Motor neuron (in vitro differentiated cells): ENCODE data around the gene RREB1. TPM values are rescaled to one million over a fixed set of nuclear protein-coding genes. Genes with fewer than 3 reads are reported as not detected.

Experiments used
- ATAC-seq, 8 experiments: fragments of 200-7000 bp; cut with Tn5 transposase; replicated peaks in 6 of 8; 2 replicates each; pipeline ENCODE4 v1.8.0; 2021; ENCODE audit warnings: mild to moderate bottlenecking in 8 of 8, moderate library complexity in 8 of 8
- H3K27ac ChIP-seq, 2 donors: fragments of 250-450 bp; sonication (Bioruptor Pico); 2 replicates each; pipeline ENCODE4 v1.9.0; 2021; ENCODE audit warnings: antibody characterized with exemption in 2 of 2, mild to moderate bottlenecking in 2 of 2, moderate library complexity in 1 of 2
- H3K4me1 ChIP-seq, 2 donors: fragments of 250-450 bp; sonication (Bioruptor Pico); replicated peaks in 1 of 2; 2 replicates each; pipeline ENCODE4 v1.6.1; 2021; ENCODE audit warnings: antibody characterized with exemption in 2 of 2, mild to moderate bottlenecking in 2 of 2, moderate library complexity in 1 of 2
- H3K4me3 ChIP-seq, 5 donors: fragments of 250-450 bp; sonication (Bioruptor Pico); 2 replicates each; pipeline ENCODE4 v1.9.0; 2021; ENCODE audit warnings: antibody characterized with exemption in 5 of 5, mild to moderate bottlenecking in 5 of 5, moderate library complexity in 4 of 5
- WGBS, 10 experiments: fragments of 450-650 bp; shearing (Covaris generic); methylation state at CpG; one replicate each; pipeline ENCODE4 v1.0.0; 2022; 5-methylcytosine and 5-hydroxymethylcytosine counted together
- in situ Hi-C, 9 experiments: fragments of 400-800 bp; cut with MboI; loops; one replicate each; pipeline ENCODE4 v1.15.0; 2021; ENCODE audit warnings: low sequenced_read_pairs in 9 of 9, low pct_unique_long_range_greater_than_20kb in 2 of 9; ENCODE audit not compliant: unreplicated experiment in 9 of 9
- total RNA-seq, 8 experiments: library from RNA; unstranded; fragments of 300-600 nt; gene quantifications; 2 replicates each; pipeline versions ENCODE4 v1.2.3 to v1.2.4, GENCODE V29; 2022

RREB1 gene
- total RNA-seq, 8 experiments from 2014 or later, result 2.5 to 32.3 (median 6.1) TPM

DNA sequence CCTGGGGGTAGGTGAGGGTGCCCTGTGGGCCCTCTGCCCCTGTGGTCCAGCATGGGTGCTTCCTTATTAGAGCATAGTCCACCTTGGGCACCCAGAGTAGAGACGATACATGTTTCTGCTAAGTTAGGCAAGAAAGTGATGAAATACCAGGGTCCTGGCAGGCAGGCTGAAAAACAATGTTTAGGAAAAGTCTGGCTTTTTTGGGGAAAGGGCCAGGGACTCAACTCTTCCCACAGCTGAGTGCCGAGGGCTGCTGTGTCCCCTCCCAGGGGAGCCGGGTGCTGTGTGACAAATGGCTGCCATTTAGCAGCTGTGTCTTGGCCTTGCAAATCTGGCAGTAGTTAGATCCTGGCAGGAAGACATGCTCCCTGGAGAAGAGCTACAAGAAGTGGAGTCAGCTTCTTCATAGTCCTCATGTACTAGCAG, 61.5 kb downstream of the RREB1 start:
- in situ Hi-C loops, result no loop called here
- peak in 3 of 8 experiments; percentile 17 to 35 (median 24) for ATAC-seq
- WGBS, 10 experiments, result 80 to 90% methylated on average over 2 of the region's 3 CpGs; no CpG with 5 or more reads in 8 of the 10 experiments
- no peak overlapping the region for H3K4me3 ChIP-seq
- H3K4me1 ChIP-seq, result peaks cover 19 to 33% of the 10 kb centered on the region in 2 donors
- no peak overlapping the region for H3K27ac ChIP-seq

DNA sequence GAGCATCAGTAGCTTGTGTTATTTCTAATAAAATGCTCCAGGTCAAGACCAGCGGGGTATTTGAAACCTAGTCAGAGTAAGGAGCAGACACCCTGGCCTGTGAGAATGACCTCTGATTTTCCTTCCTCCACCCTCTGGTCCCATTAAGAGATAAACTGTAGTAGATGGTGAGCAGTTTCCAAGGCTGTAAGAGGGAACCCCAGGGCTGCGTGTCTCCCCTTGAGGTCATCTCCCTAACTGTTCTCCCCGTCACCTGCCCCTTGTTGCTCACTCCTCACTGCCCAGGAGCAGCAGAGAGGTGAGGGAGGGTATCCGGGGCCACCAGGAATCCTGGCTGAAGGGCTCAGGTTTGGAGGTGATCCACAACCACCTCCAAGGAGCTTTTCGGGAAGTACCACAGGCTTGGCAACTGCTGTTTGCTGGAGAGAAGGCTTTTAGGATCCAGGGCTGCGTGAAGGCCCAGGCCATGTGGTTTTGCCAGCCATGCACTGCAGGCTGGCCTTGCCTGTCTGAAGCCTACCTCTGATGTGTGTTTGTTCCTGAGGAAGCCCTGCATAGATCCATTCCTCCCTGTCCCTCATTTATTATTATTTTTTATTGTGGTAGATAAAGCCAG, 62.5 kb downstream of the RREB1 start:
- WGBS, 10 experiments, result 90 to 100% (median 100%) methylated on average over 1 to 4 of the region's 6 CpGs; no CpG with 5 or more reads in 4 of the 10 experiments
- peak in 1 of 8 experiments; percentile 32 for ATAC-seq
- peaks cover 19 to 25% of the 10 kb centered on the region in 2 donors for H3K4me1 ChIP-seq
- H3K27ac ChIP-seq, result no peak overlapping the region
- in situ Hi-C loops, result no loop called here
- no peak overlapping the region for H3K4me3 ChIP-seq

GRCh38 chr6:7171119-7171518, 63.4 kb downstream of the RREB1 start:
- 83 to 100% (median 94%) methylated on average over 2 to 5 of the region's 10 CpGs; no CpG with 5 or more reads in 3 of the 10 experiments for WGBS, 10 experiments
- in situ Hi-C loops, result no loop called here
- no peak for ATAC-seq
- peaks cover 12 to 17% of the 10 kb centered on the region in 2 donors for H3K4me1 ChIP-seq
- H3K4me3 ChIP-seq, result no peak overlapping the region
- no peak overlapping the region for H3K27ac ChIP-seq

GRCh38 chr6:7171733-7172132, 64.0 kb downstream of the RREB1 start:
- WGBS, 10 experiments, result 67 to 100% (median 99%) methylated on average over 1 to 5 of the region's 5 CpGs; no CpG with 5 or more reads in 3 of the 10 experiments
- no peak overlapping the region for H3K27ac ChIP-seq
- in situ Hi-C loops, result no loop called here
- peaks cover 12 to 17% of the 10 kb centered on the region in 2 donors for H3K4me1 ChIP-seq
- no peak overlapping the region for H3K4me3 ChIP-seq
- no peak for ATAC-seq

DNA sequence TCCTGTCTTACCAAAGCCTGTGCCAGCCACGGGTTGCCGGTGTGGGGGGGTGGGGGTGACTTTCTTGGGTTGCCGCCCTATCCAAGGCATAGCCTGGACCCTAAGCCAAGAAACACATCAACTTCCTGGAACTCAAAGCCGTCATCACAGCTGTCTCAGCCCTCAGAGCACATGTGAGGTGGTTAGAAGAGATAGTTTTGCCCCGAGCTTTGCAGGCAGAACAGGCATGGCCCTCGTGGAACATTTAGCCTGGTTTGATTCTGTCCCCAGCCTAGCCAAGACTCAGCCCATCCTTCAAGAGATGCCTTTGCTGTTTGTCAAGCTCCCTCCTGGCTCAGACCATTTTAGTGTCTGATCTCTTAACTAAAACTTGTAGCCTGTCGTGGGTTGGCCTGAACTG, 64.9 kb downstream of the RREB1 start:
- in situ Hi-C loops, result no loop called here

GRCh38 chr6:7173843-7174503, 66.2 kb downstream of the RREB1 start:
- peak in 1 of 8 experiments; percentile 44 for ATAC-seq
- WGBS, 10 experiments, result 34 to 98% (median 73%) methylated on average over 1 to 9 of the region's 9 CpGs
- Histone ChIP-seq H3K27ac (no peak overlapping the region), H3K4me3 (no peak overlapping the region), H3K4me1 (peaks cover 12 to 17% of the 10 kb centered on the region in 2 donors)
- in situ Hi-C loops, result no loop called here

More for the DNA sequence above, 64.9 kb downstream of the RREB1 start:
- no peak overlapping the region for H3K4me3 ChIP-seq
- no peak overlapping the region for H3K27ac ChIP-seq
- 63 to 100% (median 82%) methylated on average over 2 to 5 of the region's 7 CpGs; no CpG with 5 or more reads in 7 of the 10 experiments for WGBS, 10 experiments
- no peak for ATAC-seq
- peaks cover 12 to 17% of the 10 kb centered on the region in 2 donors for H3K4me1 ChIP-seq

DNA sequence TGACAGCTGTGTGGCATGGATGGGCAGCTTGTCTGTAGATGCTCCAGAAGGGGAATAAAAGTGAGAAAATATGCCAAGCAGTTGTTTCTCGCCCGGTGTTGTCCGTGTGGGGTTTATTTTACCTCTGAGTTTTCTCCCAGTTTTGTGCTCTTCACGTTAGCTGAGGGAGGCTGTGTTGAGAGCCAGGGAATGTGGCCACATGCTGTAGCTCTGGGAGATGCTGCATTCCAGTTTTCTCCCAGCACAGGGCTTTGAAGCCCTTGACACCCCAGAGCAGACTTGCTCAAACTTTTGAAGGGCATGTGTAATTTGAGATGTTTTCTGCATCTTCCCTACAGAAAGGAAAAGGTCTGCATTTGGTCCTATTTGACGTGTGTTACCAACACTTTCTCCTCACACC, 67.7 kb downstream of the RREB1 start:
- Histone ChIP-seq H3K27ac (no peak overlapping the region), H3K4me1 (peaks cover 8 to 12% of the 10 kb centered on the region in 2 donors), H3K4me3 (no peak overlapping the region)
- peak in 1 of 8 experiments; percentile 94 for ATAC-seq
- in situ Hi-C loops, result no loop called here
- 80 to 92% (median 86%) methylated on average over 1 to 5 of the region's 5 CpGs; no CpG with 5 or more reads in 5 of the 10 experiments for WGBS, 10 experiments

- in situ Hi-C loops, result no loop called here
- Histone ChIP-seq H3K27ac (no peak overlapping the region), H3K4me1 (peaks cover 8 to 12% of the 10 kb centered on the region in 2 donors), H3K4me3 (no peak overlapping the region)
- WGBS, 10 experiments, result 64 to 100% (median 73%) methylated on average over 1 to 5 of the region's 5 CpGs; no CpG with 5 or more reads in 4 of the 10 experiments
- peak in 4 of 8 experiments; percentile 44 to 85 (median 66) for ATAC-seq
Measured at GRCh38 chr6:7176208-7176607, 68.4 kb downstream of the RREB1 start.

DNA sequence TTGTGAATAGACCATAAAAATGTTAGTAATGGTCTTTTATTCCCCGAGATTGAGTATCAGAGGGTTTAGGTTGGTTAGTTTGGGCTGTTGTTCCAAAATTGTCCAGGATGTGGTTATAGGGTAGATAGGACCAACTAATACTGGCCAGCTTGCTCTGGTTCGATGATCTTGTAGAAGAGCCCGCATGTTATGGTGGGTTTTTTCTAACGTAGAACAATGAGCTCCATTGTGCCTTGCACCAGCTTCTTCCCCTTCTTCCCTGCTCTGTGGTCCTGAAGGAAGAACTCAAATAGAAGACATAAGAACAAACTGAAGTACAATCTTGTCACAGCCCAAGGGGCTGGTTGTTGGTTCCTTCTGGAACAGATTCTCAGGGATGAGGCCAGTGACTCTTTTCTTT, 70.5 kb downstream of the RREB1 start:
- Histone ChIP-seq H3K27ac (no peak overlapping the region), H3K4me1 (peaks cover 8 to 10% of the 10 kb centered on the region in 2 donors), H3K4me3 (no peak overlapping the region)
- no peak for ATAC-seq
- 80 to 100% (median 86%) methylated on average over 1 to 4 of the region's 4 CpGs; no CpG with 5 or more reads in 1 of the 10 experiments for WGBS, 10 experiments
- in situ Hi-C loops, result no loop called here

DNA sequence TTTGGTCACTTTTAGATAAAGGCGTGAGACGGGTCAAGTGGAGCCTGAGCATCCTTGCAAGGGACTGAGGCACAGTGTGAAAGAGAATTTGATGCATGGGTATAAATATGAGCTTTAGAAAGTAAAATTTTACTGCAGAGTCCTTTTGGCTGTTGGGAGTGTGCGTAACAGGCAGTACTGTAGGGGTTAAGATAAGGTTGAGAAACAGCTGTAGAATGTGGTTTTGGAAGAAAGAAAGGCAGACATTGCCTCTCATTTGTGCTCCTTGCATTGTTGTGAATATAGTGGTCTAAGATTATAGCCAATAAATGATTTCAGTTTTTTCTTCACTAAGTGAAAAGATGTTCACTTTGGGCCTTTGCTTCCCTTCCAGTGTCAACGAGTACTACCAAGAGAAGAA, 73.0 kb downstream of the RREB1 start:
- in situ Hi-C loops, result no loop called here
- no peaks in the 10 kb centered on the region for H3K4me1 ChIP-seq
- no peak overlapping the region for H3K27ac ChIP-seq
- H3K4me3 ChIP-seq, result no peak overlapping the region
- WGBS, 10 experiments, result 67 to 100% (median 100%) methylated on average over 1 to 4 of the region's 4 CpGs; no CpG with 5 or more reads in 1 of the 10 experiments
- no peak for ATAC-seq

- Histone ChIP-seq H3K4me1 (no peaks in the 10 kb centered on the region), H3K4me3 (no peak overlapping the region), H3K27ac (no peak overlapping the region)
- in situ Hi-C loops, result no loop called here
- no peak for ATAC-seq
- 84 to 100% (median 89%) methylated on average over 1 to 3 of the region's 3 CpGs; no CpG with 5 or more reads in 7 of the 10 experiments for WGBS, 10 experiments
Measured at GRCh38 chr6:7183707-7184106, 75.9 kb downstream of the RREB1 start.

- in situ Hi-C loops, result no loop called here
- Histone ChIP-seq H3K4me3 (no peak overlapping the region), H3K27ac (no peak overlapping the region), H3K4me1 (no peaks in the 10 kb centered on the region)
- ATAC-seq, result no peak
- 88 to 100% (median 92%) methylated on average over 1 of the region's 1 CpG; no CpG with 5 or more reads in 7 of the 10 experiments for WGBS, 10 experiments
Measured at GRCh38 chr6:7184502-7184901, 76.7 kb downstream of the RREB1 start.

- ATAC-seq, result no peak
- in situ Hi-C loops, result no loop called here
- Histone ChIP-seq H3K4me1 (no peaks in the 10 kb centered on the region), H3K27ac (no peak overlapping the region), H3K4me3 (no peak overlapping the region)
- 80 to 100% (median 100%) methylated on average over 1 to 4 of the region's 4 CpGs; no CpG with 5 or more reads in 4 of the 10 experiments for WGBS, 10 experiments
Measured at GRCh38 chr6:7185561-7185960, 77.8 kb downstream of the RREB1 start.
